Colon (tissue), 2 donors: ENCODE measurements around the gene RAB12.
"Not testable (repeated sequence)": the region's sequence is repeated elsewhere in the genome, so short reads cannot be mapped to it uniquely, and the experiment has no call there.

Experiments used
- FAIRE-seq: peaks from 2 replicates; lab custom pipeline; 2012; peaks lifted over from hg19 to GRCh38; lab: Jason Lieb, UNC
- donor health status: control.
- donor health status: control.

RAB12 gene

DNA sequence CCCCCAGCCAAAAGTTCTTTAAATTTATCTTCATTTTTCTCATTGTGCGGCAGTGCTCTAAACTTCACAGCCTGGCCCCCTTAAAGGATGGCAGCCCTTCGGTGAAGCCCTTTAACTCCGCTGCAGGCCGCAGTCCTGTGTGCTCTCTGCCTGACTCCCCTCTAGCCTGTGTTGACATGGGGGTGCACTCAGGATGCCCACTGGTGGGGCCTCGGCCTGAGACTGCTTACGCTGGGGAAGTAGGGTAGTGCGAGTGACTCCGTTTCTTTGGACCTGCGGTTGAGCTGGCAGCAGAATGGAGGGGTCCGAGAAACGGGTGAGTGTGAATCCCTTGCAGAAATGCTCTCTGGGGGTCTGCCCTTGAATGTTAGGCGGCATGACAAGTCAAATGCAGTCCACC is 5.6 kb downstream of the RAB12 start:
- FAIRE-seq: no peak

DNA sequence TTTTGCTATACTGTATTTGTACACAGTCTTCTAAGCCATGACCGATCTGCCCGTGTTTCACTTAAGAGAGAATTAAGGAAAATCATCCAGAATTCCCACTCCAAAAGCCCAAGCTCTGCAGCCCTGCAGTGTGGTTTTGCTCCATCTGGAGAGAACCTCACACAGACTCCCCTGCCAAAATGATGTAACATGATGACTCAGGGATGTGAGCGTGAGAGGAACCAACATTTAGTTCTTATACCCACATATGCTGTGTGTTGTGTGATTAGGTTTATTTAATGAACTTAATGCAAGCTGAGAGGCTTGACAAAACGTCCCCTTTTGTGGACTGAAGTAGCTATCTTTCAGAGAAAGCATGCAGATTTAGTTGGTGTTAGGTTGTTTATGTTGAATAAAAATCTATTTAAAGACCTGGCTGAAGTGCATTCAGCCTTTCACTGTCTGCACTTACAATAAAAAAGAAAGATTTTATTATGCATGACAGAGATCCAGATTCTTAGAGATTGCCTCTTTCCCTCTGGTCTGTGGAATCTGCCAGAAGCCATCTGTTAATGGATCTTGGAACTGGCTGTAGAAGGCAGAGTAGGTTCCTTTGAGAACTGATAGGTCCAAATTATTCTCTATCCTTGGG is 6.3 kb downstream of the RAB12 start:
- no peak for FAIRE-seq

DNA sequence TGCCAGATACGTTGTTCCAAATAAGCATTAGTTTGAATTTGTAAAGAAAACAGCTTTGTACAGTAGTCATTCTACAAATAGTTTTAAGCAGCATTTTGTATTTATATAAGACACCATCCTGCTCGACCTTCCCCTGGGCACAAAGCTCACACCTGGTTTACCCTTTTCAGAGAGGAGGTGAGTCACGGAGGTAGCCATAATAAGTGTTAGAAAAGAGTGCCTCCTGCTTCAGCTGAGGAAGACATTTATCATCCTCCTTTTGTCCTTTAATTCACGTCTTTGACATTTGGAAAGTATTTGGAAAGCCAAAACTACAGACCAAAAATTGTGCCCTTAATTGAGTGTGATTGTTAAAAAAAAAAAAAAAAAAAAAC is 6.8 kb downstream of the RAB12 start:
- no peak for FAIRE-seq

DNA sequence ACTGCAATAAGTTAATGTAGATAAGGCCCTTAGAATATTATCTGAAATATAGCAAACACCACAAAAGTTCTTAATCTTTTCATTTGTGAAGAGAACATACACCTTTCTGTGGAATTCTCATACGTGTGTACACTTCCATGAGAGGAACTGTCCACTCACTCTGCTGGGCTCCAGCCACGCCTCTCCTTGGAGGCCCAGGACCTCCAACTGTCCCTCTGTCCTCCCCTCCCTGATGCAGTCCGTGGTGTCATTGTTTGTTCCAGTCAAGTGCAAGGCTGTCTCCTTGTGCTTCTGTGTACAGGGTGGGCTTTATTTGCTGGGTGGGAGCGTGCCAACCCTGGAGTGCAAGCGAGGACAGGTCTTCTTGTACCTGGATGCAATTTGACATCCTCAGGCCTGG is 8.7 kb downstream of the RAB12 start:
- no peak for FAIRE-seq

DNA sequence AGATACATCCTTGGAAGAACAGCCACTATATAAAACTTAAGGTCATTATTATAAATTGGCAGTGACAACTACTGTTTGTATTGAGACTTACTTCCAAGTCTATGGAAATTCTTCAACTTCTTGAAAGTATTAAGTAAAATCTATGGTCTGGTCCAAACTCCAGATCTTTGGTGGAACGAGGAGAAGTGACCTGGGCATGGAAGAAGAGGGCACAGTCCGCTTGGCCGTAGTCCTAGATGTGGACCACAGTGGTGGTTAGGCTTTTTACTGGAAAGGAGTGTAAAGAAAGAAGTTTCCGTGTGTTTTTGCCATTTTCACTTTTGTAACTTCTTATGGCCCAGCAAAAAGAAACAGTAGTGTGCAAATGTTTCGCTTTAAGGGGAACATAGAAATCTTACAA is 9.8 kb downstream of the RAB12 start:
- FAIRE-seq: no peak

DNA sequence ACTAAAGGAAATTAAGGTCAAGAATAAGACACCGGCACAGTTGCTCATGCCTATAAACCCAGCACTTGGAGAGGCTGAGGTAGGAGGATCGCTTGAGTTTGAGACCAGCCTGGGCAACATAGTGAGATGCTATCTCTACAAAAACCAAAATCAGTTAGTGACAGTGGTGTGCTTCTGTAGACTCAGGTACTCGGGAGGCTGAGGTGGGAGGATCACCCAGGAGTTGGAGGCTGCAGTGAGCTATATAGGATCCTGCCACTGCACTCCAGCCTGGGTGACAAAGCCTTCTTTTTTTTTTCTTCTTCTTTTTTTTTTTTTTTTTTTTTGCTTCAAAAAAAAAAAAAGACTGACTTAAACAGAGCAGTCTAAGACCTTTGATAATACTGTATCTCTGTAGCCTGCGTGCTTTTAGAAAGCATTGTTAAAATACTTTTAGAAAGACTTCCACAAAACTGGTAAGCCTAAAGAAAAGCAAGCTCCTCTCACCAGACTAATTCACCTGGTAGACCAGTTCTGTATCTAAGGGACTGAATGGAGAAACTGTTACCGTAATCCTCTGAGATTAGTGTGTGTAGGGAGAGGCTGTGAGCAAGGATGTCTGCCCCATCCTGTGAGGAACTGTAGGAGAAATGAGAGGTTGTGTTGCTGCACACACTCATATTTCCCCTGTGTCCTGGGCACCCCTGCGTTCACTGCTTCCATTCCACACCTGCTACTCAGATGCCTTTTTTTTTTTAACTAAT is 10.8 kb downstream of the RAB12 start:
- FAIRE-seq: no peak

DNA sequence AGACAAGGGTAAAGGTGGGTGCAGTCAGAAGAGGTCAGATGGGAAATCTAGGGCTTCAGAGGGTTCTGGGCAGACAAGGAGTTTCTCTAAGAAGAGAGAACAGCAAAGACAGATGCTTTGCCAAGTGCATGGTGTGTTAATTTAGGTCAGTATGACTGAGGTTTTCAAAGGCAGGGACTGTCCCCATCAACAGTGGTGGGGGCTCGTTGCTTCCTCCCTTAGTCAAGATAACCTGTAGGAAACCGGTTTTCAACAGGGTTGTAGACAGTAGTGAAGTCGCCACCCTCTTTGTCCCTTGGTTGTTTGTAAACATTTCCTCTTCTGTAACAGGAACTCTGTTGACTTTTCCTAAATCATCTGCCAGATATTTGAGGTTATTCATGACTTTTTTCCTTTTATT is 11.6 kb downstream of the RAB12 start:
- FAIRE-seq: no peak

DNA sequence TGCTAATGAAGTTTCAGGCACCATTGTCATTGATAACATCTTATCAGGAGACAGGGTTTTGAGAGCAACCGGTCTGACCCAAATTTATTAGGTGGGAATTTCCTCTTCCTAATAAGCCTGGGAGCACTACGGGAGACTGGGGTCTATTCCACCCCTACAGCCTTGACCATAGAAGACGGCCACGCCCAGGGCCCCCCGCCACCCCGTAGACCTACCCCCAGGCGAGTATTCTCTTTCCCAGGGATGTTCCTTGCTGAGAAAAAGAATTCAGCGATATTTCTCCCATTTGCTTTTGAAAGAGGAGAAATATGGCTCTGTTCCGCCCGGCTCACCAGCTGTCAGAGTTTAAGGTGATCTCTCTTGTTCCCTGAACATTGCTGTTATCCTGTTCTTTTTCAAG is 13.4 kb downstream of the RAB12 start:
- FAIRE-seq: not testable (repeated sequence)

DNA sequence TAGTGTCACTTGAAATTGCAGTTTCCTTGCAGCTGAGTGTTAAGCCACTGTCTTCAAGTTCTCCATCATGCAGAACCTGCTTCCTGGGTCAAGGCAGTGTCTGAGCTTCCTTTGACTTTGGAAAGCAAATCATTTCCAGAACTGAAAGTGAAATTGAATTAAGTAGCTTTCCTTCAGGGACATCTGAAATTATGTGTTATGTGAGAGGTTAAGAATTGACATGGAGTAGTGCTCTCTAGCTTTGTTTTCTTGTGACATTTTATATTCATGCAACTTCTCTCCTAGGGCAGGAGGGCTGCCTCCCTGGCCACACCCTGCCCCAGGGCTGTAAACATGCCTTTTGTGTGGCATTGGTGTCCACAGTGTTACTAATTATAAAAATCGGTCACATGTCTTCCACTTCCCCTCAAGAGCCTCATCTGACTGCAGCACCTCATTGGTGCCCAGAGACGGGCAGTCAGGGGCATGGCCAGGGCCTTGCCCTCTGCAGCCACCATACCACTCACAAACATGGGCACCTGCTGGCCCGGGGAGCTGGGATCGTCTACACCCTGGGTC is 14.4 kb downstream of the RAB12 start:
- no peak for FAIRE-seq

DNA sequence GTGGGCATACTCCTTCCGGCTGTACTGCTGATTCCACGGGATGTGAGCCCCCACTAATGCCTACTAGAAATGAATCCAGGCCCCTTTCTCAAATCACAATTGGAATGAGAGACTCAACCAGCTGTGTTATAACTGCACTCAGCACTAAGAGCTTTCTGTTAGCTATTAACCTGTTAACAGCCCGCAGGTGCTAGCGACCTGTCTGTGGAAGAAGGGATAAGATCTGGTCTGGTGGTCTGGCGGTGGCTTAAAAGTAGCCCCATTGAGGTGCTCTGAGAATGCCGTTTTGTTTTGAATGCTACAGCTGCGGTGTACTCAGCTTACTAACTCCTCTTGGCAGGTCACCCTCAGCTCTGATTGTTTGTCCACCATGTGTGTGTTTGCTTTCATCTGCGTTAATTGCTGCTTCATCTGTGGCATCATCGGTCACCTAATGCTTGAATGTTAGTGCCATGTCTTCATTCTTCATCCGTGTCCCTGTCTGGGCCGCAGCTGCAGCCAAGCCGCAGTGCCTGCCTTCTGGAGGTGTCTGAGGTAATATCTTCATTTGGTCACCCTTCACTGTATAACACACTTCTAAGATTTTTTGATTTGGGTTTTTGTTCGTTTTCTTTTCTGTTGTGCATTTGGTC is 16.3 kb downstream of the RAB12 start:
- FAIRE-seq: no peak

DNA sequence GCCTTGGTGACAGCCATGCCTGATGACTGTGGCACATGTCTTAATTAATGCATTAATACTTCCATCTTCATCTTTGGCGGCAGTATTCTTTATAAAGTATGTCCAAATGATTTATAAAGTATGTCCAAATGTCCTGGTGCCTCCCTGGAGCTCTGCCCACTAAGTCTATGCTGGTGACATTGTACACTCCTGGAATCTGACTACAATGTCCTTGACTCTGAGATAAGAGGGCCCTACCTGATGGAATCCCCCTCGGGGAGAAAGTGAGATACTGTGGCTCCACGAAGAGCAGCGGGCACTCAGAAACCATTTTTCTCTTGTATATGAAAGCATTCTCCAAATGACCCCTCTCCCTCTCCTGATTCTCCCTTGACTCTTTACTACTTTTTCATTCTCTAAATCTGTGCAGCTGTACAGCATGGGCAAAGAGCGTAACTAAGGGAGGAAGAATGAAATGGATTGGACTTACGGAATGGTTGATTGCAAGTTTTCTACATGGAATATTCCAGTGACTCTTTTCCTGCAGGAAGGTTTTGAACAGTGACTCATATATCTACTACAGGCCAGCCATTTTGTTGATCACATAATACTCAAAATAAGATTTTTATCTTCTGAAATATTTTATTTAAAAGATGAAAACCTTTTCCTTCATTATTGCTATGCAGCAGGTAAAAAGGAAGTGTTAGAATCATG is 17.3 kb downstream of the RAB12 start:
- FAIRE-seq: no peak

DNA sequence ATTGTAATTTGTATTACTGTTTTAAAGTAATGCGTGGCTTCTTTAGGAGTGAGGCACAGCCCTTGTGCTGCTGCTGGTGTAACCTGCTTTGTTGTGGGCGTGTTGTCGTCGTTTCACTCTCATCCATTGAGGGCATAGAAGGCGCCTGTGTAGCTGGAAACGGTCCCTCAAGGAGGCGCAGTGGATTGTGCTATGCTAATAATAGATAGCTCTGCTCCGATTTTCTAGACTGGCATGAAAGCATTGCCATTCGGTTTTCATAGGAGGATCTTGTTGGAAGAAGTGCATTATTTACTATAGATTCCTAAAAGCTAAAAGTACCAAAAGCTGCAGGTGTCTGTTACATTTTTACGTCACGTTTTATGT is 17.9 kb downstream of the RAB12 start:
- FAIRE-seq: no peak

DNA sequence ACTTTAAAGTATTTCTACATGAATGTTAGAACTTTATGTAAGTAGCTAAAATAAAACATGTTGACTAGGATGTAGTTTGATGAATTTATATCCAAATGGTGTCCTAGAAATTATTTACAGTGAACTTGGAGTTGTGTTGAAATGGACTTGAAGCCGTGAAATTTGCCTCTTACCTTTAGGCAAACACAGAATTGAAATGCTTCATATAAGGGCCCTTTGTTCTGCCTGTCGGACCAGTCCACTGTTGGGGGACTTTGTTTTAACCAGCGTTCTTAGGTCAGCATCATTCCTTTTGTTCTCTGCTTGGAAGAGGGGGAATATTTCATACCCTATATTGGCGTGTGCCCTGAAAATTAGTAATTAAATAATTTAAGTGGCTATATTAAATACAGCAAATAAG is 18.3 kb downstream of the RAB12 start:
- no peak for FAIRE-seq

DNA sequence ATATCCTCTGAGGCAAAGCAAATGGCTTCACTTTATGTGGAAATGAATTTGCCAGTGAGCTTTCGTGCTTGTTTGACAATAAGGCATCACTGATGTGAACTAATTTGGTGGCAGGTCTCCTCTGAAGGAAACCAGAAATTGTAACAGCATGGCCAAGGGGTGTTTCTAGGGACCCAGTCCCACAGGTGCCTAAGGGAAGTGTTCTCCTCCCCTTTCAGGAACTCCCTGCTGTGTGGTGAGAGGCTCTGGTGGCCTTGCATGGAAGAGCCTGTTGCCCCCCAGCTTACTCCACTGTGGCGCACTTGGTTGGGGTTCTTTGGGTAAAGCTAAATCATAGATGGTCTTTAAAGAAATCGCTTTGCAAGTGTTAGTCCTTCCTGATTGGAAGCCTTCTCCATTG is 20.4 kb downstream of the RAB12 start:
- FAIRE-seq: no peak

DNA sequence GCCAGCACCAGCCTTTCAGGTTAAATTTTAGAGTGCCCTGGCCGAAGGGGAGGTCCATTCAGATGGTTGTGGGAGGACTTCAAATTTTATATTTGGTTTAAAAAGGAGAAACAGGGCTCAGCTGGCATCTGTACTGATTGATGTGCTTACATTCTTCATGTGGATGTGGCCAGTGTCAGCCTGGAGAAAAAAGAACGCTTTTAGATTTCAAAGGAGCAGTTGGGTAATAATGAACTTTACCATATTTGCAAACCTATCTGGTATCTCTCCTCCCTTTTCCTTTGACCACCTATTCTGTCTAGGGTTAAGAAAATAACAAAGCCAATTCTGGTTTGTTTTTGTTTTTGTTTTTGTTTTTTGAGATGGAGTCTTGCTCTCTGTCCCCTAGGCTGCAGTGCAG is 21.3 kb downstream of the RAB12 start:
- no peak for FAIRE-seq

DNA sequence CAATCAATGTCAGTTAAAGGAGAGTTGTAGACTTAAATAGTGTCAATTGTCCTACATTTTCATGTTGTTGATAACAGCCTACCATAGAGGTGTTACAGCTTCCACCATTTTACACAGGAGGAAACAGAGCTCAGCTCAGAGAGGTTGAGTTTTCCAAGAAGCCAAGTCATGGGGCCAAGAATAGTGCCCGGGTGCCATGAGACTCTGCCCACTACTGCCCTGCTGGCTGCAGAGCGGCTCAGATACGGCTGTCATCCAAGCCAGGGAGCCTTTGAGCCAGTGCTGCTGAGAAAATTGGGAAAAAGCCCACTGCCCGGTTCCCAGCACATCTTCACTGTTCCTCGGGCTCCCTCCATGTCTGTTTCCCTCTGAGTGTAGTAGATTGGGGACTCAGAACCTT is 22.0 kb downstream of the RAB12 start:
- no peak for FAIRE-seq

DNA sequence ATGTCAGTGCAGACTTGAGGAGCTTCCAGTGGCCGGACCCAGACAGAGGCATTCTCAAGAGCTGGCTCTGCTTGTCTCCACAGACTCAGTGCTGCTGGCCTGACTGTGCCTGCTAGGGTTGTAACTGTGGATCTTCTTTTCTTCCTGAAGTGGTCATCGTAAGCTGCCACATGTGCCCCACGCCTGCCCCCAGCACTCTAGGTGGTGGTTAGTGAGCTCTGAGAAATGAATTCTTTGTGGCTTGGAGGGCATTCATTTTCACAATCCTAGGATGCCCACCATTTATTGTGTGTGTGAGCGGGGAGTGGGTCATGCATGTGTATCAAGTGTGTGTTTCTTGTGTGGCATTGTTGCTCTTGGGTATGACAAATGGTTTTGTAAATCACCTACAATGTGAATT is 23.1 kb downstream of the RAB12 start:
- FAIRE-seq: no peak

DNA sequence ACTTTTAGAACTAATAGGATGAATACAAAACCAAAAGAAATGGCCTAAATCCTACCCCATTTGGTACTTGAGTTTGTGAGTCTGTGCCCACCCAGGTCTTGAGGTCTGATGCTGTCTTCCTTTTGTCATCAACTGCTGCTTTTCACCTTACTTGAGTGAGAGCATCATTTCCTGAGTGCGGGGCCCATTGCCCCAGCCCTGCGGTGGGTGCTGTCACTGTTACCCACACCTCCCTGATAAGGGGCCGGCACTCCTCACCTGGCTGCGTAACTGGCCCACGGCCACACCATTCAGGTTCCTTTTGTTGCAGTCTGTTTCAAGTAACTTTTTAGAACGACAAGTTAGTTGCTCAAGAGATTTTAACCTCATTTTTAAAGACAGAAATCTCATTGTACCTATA is 25.3 kb downstream of the RAB12 start:
- FAIRE-seq: no peak

DNA sequence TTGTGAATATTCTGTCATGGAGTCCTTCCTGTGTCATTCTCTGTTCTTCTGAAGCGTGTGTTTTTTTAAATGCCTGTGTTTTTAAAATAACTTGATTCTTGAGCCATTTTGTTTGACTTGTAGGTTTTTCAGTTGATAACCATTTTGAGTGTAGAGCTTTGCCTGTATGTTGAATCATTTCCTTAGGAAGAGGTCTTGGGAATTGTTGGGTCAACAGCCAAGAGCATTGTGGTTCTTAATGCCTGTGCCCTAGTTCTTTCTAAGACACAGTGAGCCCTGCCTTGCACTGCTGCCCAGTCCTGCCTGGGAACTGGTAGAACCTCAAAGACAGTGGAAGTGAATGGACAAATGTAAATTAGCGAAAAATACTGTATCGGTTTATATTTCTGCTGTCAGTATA is 25.9 kb downstream of the RAB12 start:
- FAIRE-seq: no peak

DNA sequence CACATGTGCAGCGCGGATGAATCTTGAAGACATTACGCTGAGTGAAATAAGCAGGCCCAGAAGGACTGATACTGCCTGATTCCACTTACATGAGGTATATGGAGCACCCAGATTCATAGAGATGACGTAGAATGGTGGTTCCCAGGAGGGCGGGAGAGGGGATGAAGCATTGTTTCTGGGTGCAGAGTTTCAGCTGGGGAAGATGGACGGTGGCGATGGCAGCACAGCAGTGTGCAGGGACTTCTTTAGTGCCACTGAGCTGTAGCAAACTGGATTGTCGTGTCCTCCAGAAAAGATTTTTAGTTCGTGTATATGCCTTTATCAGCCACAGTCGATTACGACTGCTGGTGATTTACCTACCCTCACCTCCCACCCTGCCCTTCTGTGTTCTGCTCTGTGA is 30.5 kb downstream of the RAB12 start:
- no peak for FAIRE-seq

DNA sequence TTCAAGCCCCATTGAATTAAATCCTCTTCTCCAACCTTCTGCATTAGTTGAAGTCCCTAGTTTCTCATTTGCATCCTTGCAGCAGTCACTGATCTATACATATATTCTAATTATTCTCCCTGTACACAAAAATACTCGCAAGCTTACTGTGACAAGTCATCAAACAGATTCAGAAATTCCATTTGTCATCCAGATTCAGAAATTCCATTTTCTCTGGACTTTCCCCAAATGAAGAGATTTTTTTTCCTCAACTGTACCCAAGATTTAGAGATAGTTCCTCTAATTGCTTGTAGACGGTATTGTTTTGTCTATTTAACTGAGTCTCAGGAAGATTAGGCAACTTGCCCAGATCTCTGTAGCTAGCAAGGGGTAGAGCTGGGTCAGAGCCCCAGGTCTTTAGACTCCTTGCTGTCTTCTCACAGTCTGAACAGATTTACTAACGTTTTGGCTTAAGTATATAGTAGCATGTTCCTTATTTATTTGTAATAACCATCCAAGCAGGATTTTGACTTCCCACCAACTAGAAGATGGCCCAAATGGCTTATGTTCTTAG is 34.2 kb downstream of the RAB12 start:
- FAIRE-seq: no peak

DNA sequence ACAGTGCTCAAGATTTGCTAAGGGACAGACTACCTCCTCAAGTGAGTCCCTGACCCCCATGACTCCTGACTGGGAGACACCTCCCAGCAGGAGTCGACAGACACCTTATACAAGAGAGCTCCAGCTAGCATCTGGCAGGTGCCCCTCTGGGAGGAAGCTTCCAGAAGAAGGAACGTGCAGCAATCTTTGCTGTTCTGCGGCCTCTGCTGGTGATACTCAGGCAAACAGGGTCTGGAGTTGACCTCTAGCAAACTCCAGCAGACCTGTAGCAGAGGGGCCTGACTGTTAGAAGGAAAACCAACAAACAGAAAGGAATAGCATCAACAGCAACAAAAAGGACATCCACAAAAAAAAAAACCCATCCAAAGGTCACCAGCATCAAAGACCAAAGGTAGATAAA is 38.1 kb downstream of the RAB12 start:
- FAIRE-seq: not testable (repeated sequence)
